HG02623 (cell line): ENCODE measurements around the gene ZXDB.
"Not testable (repeated sequence)": the region's sequence is repeated elsewhere in the genome, so short reads cannot be mapped to it uniquely, and the experiment has no call there.

ENCODE experiments used
- ATAC-seq: cut with Tn5 transposase; IDR thresholded peaks from one replicate; pipeline ENCODE4 v1.9.1; 2021; ENCODE audit warnings: moderate library complexity; ENCODE audit not compliant: unreplicated experiment

Gene ZXDB

DNA sequence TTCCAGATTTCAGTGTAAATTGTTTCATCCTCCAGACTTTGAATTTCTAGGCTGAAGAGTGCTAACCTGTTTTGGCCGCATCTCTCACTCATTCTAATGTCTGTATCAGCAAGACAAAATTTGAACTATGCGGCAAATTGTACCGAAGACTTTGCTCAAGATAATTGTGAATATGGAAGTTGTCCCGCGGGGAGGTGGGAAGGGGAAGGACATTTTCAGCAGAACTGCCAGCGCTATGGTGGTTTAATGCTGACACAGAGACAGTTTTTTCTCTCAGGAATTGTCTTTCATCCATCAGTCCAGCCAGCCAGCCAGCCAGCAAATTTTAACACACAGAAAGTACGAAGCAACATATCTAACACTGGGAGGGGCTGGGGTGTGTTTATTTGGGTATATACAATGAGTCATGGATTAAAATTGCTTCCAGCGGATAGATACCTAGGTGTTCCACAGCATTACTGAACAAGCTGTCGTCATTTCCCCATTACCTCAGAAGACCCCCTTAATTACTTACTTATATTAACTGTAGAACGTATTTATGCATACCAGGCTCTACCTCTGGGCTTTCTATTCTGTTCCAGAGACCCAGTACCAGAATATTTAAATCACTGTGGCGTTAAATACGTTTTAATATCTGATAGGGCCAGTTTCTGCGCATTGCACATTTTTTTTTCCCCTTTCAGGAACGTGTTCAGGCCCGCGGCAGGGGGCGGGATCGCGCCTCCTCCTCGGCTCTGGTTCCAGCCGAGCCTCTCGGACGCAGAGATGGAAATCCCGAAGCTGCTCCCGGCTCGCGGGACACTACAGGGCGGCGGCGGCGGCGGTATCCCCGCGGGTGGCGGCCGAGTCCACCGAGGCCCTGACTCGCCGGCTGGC lies at the start of gene ZXDB:
Gene ZXDB, plus strand, starts transcription at position 728 of the 876 bp plus-strand sequence. Its CDS starts 38 bp downstream, at position 766.
- peak; percentile 47 for ATAC-seq

DNA sequence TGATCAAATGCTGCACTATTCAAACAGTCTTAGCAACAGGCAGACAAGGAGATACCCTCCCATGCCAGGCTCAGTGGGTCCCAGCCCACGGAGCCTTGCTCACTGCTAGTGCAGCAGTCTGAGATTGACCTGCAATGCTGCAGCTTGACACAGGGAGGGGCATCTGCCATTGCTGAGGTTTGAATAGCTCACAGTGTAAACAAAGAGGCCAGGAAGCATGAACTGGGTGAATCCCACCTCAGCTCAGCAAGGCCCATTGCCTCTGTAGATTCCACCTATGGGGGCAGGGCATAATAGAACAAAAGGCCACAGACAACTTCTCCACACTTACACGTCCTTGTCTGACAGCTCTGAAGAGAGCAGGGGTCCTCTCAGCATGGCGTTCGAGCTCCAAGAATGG lies 26.6 kb upstream of the ZXDB start:
- no peak for ATAC-seq

DNA sequence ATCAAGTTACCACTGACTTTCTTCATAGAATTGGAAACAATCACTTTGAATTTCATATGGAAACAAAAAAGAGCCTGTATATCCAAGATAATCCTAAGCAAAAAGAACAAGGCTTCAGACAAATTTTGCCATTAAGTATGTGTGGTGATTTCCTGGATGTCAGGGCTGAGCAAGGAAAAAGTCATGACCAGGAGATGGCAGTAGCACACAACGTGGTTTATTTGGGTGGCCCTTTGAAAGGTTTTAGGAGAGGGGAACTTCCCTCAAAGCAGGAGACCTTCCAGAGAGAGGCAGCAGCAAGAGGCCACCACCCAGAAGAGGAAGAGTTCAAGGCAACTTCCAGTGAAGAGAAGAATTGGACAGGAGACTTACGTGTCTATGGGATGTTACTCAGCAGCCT lies 18.1 kb upstream of the ZXDB start:
- ATAC-seq, result no peak

DNA sequence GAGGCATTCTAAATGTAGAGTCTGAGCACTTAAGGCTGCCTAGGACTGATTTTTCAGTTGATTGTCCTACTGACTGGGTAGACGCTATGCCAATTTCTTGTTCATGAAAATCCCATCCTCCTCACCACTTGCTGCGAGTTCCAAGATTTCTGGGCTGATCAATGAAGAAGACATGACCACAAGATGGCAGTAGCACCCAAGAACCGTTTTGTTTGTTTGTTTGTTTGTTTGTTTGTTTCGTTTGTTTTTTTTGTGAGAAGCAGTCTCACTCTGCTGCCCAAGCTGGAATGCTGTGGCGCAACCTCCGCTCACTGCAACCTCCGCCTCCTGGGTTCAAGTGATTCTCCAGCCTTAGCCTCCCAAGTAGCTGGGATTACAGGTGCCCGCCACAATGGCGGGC lies 8.9 kb upstream of the ZXDB start:
- ATAC-seq, result not testable (repeated sequence)

DNA sequence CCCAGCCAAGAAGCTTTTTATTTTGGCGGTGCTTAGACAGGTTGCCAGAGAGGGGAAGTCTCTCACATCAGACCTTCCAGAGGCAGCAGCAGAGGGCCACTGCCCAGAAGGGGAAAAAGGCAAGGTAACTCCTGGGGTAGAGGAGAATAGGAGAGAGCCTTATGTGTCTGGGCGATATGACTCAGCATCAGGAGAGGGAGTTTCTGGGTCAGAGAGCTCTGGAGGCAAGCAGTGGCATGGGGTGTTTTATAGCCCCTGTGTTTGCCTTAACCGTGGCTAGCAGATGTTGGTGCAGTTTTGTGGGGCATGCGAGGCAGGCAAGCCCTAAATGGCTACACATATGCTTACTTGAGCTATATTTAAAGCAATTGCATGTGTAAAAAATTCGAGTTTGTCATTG lies 8.3 kb upstream of the ZXDB start:
- no peak for ATAC-seq

DNA sequence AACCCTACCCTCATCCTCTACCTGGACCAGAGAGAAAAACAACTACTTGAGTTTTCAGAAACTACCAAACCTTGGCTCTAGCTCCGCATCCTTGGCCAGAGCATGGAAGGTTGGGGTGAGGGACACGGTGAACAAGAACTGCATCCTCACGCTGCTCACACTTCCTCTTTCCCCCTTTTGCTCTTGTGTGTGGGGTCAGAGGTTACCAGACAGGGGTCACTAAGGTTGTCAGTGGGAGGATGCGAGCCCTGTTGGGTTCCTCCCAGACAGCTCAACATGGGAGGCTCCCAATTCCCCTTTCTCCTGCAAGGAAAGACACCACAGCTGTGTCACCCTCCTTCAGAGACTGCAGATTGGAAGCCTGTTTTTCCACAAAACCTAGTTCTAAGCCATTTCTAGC lies 5.5 kb upstream of the ZXDB start:
- ATAC-seq, result no peak

DNA sequence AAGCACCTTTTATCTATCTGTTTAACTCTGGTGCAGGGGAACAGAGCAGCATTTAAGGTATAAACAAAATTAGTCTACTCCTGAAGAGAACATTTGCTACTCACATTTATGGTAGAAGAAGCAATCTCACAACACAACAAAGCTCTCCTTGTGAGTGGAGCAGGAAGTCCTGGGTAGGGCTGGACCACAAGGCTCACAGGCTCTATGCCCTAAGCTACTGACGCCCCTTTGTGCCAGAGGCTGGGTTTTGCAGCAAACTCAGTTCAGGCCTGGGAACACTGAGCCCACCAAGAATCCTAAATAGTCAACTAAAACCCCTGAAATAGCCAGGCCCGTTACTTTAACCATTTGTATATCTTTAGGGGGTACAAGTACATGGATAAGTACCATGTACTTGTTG lies 4.7 kb upstream of the ZXDB start:
- no peak for ATAC-seq

DNA sequence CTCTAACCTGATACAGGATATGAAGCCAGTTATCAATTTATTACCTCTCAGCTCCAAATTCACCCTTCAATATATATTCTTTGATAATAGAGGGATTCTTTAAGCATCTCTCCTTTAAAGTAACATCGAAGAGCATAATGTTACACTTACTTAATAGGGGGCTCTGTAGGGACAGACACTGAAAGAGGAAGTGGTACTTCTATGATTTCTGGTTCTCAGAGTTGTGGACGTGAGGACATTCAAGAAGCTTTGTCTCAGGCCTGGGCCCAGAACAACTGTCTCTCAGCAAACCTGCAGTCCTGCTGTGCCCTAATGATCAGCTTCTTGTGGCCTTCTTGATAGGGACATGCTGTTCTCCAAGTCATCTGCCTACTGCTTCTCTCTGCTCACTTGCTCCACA lies 4.2 kb upstream of the ZXDB start:
- ATAC-seq, result no peak

DNA sequence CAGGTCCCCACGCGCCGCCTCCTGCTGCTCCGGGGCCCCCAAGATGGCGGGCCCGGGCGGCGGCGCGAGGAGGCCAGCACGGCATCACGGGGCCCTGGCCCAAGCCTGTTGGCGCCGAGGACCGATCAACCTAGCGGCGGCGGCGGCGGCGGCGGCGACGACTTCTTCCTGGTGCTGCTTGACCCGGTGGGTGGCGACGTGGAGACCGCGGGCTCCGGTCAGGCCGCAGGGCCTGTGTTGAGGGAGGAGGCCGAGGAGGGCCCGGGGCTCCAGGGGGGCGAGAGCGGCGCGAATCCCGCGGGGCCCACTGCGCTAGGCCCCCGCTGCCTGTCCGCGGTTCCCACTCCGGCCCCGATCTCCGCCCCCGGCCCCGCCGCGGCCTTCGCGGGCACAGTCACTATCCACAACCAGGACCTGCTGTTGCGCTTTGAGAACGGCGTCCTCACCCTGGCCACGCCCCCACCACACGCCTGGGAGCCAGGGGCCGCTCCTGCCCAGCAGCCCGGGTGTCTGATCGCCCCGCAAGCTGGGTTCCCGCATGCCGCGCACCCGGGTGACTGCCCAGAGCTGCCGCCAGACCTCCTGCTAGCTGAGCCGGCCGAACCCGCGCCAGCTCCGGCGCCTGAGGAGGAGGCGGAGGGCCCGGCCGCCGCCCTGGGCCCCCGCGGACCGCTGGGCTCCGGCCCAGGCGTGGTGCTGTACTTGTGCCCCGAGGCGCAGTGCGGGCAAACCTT lies 516 bp downstream of the ZXDB start:
- ATAC-seq, result peak; percentile 69

DNA sequence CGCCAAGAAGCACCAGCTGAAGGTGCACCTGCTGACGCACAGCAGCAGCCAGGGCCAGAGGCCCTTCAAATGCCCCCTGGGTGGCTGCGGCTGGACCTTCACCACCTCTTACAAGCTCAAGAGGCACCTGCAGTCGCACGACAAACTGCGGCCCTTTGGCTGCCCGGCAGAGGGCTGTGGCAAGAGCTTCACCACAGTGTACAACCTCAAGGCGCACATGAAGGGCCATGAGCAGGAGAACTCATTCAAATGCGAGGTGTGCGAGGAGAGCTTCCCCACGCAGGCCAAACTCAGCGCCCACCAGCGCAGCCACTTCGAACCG lies 1.0 kb downstream of the ZXDB start:
- peak; percentile 33 for ATAC-seq

DNA sequence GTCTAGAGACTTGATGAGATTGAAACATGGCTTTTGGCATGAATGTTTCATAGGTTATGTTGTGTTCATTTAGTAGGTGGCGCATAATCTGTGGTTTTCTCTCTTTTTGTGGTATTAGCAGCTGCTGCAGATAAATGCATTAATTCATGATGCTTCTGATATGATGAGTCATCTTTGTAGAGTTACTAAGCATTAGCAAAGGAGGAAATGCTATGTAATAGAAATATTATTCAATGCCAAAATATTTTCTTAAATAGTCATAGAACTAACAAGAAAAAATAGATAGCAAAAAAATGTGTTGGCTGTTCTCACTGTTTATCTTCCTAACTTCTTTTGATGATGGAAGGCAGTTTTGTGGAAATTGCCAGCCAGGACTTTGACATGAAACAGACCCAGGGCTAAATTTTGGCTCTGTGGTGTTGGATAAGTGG lies 3.6 kb downstream of the ZXDB start:
- no peak for ATAC-seq

DNA sequence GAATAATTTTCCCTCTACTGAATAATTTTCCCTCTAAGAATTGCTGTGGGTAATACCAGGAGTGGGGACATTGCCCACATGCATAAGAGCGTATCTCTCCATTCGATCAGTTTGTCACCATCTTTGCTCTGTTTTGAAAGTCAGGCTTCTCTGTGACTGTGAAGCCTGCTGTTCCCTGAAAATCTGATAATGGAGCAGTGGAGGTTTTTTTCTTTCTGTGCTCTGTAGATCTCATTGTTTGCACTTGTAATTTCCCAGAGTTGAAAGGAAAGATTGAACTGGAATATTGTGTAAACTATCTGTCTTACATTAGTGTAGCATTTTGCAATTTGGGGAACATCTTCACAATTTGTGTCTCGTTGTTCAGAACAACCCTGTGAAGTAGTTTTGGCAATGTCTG lies 4.3 kb downstream of the ZXDB start:
- ATAC-seq, result no peak

DNA sequence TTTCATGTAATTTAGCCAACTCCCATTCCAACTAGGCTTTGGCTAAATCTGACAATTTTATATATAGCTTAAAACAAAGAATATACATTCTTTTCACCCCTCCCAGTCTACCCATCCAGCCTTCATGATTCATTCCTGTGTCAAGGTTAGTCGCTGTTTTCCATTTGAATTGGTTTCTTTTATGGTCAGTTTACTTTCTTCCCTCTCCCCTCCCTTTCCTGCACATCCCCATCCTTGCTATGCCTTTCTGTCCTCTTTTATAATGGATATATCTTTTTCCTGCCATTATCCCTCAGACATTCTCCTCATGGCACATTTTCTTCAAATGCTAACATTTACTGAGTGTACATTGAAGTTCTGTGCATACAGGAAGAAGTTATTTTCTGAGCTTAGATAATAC lies 4.7 kb downstream of the ZXDB start:
- no peak for ATAC-seq

DNA sequence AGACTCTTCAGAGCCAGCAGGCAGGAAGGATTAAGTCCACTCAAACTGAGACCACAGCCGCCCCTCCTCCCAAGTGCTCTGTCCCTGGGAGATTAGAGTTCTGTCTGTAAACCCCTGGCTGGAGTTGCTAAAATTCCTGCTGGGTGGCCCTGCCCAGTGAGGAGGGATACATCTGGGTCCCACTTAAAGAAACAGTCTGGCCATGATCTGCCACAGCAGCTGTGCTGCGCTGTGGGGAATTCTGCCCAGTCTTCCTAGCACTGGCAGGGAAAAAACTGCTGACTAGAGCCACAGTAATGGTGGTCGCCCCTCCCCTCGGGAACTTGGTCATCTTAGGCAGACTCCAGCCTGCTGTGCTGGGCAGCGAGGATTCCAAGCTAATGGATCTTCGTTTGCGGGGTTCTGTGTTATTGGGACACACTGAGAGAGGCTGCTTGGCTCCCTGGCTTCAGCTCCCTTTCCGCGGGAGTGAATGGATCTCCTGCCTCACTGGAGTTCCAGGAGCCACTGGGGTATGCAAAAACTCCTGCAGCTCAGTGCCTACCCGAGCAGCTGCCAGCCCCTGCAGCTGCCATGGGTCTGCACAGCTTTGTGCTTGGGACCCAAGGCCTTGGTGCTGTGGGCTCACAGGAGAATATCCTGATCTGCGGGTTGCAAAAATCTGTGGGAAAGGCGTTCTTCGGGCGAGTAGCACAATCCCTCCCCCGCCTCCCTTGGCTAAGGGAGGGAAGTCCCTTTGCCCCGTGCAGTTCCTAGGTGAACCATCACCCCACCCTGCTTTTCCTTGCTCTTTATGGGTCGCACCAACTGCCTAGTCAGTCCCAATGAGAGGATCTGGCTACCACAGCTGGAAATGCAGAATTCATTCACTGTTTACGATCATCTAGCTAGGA lies 15.7 kb downstream of the ZXDB start:
- ATAC-seq, result no peak

DNA sequence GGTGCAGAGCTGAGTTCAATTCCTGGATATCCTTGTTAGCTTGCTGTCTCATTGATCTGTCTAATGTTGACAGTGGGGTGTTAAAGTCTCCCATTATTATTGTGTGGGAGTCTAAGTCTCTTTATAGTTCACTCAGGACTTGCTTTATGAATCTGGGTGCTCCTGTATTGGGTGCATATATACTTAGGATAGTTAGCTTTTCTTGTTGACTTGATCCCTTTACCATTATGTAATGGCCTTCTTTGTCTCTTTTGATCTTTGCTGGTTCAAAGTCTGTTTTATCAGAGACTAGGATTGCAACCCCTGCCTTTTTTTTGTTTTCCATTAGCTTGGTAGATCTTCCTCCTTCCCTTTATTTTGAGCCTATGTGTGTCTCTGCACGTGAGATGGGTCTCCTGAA lies 21.5 kb downstream of the ZXDB start:
- not testable (repeated sequence) for ATAC-seq

DNA sequence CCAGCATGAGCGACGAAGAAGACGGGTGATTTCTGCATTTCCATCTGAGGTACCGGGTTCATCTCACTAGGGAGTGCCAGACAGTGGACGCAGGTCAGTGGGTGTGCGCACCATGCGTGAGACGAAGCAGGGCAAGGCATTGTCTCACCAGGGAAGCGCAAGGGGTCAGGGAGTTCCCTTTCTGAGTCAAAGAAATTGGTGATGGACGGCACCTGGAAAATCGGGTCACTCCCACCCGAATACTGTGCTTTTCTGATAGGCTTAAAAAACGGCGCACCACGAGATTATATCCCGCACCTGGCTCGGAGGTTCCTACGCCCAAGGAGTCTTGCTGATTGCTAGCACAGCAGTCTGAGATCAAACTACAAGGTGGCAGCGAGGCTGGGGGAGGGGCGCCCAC lies 37.6 kb downstream of the ZXDB start:
- ATAC-seq, result not testable (repeated sequence)

DNA sequence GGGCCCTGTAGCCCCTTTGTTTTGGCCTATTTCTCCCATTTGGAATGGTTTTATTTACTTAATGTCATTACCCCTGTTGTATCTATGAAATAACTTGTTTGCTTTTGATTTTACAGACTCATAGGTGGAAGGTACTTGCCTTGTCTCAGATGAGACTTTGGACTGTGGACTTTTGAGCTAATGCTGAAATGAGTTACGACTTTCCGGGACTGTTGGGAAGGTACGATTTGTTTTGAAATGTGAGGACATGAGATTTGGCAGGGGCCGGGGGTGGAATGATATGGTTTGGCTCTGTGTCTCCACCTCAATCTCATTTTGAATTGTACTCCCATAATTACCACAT lies 48.8 kb downstream of the ZXDB start:
- ATAC-seq, result no peak

DNA sequence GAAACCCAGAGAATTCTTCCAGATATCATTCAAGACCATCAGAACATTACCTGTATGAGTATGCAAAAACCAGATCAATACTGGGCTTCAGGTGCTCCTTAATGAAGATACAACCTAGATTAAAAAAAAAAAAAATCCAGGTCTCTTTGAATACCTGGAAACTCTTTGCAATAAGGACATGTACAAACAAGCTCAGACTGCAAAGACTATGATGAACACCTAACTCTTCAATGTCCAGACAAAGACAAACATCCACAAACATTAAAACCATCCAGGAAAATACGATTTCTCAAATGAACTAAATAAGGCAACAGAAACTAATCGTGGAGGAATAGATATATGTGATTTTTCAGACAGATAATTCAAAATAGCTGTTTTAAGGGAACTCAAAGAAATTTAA lies 49.5 kb downstream of the ZXDB start:
- ATAC-seq, result no peak

DNA sequence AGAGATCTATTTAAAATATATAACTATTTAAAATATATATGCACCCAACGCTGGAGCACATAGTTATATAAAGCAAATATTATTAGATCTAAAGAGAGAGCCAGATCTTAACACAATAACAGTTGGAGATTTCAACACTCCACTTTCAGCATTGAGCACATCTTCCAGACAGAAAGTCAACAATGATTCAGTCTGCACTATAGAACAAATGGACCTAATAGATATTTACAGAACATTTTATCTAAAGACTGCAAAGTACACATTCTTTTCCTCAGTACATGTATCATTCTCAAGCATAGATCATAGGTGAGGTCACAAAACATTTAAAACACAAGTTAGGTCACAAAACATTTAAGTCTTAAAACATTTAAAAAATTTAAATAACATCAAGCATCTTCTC lies 51.9 kb downstream of the ZXDB start:
- no peak for ATAC-seq

DNA sequence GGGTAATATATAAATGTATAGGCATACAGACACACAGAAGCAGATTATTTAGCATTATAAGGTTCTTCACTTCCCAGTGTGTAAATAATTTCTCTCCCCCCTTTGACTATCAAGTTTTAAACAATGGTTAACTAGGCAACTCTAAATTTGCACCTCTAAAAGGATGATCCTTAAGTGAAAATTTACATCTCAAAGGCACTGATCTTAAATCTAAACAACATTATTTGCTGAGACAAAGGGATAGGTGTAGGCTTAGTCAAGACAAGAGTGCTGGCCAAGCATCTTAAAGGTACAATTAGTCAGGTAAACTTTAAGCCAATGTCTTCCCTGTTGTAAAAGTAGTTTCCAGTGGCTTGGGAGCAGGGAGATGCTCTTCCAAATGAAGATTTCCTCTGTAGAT lies 55.2 kb downstream of the ZXDB start:
- ATAC-seq, result no peak
